ENCODE data around the gene TAF1D.

TAF1D gene, protein sequence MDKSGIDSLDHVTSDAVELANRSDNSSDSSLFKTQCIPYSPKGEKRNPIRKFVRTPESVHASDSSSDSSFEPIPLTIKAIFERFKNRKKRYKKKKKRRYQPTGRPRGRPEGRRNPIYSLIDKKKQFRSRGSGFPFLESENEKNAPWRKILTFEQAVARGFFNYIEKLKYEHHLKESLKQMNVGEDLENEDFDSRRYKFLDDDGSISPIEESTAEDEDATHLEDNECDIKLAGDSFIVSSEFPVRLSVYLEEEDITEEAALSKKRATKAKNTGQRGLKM

GRCh38 chr11:93741094-93741881, at the start of gene TAF1D, which contains the start of gene C11orf54:
Gene TAF1D (minus strand): TSS chr11:93741495. CDS start chr11:93739304, 2,191 bp downstream.
Gene C11orf54 (plus strand): TSS chr11:93741672. CDS start chr11:93747394, 5,722 bp downstream.
- peak; percentile 99 for DNase-seq (ENCODE audit: low read depth)
- TF ChIP-seq, protein P1, sequence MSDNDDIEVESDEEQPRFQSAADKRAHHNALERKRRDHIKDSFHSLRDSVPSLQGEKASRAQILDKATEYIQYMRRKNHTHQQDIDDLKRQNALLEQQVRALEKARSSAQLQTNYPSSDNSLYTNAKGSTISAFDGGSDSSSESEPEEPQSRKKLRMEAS (IDR thresholded peaks at IDR 0.05; ENCODE audit: low read depth, low read length): peak; percentile 70
- TF ChIP-seq CTCF (IDR thresholded peaks at IDR 0.05; ENCODE audit: low read depth, low read length) (no peak), POLR2A (IDR thresholded peaks at IDR 0.05; ENCODE audit: extremely low read depth, insufficient read length) (peak; percentile 99), MYC (IDR thresholded peaks at IDR 0.05; ENCODE audit: low read depth, low read length) (peak; percentile 88)

DNA sequence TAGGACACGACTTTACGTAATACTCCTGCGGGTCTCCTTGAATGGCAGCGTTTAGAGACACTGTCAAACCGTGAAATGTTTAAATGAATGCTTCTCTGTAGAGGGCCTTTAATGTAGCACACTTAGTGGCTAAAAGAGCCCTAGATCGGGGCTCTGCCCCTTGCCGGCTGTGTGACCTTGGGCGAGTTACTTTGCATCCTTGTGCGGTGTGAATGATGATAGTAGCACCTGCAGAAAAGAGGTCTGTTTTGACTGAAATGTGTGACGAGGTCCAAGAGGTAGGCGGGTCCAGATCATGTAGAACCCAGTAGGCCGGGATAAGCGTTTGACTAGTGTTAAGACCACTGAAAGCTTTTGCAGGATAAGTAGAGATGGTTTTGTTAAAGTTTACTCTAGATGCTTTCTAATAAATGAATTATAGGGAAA, 43.7 kb upstream of the TAF1D start:
- TF ChIP-seq MYC (IDR thresholded peaks at IDR 0.05; ENCODE audit: low read depth, low read length): no peak
- TF ChIP-seq POLR2A (IDR thresholded peaks at IDR 0.05; ENCODE audit: extremely low read depth, insufficient read length): no peak
- TF ChIP-seq, protein P1 (IDR thresholded peaks at IDR 0.05; ENCODE audit: low read depth, low read length): no peak
- DNase-seq (ENCODE audit: low read depth): no peak
- H3K4me3 ChIP-seq (ENCODE audit: low read depth, low read length): peak overlapping the region; percentile 98

More at GRCh38 chr11:93741094-93741881, at the start of gene TAF1D, which contains the start of gene C11orf54:
- peak within 1 kb of the TSS; percentile 92 for H3K4me3 ChIP-seq (ENCODE audit: low read depth, low read length)

DNA sequence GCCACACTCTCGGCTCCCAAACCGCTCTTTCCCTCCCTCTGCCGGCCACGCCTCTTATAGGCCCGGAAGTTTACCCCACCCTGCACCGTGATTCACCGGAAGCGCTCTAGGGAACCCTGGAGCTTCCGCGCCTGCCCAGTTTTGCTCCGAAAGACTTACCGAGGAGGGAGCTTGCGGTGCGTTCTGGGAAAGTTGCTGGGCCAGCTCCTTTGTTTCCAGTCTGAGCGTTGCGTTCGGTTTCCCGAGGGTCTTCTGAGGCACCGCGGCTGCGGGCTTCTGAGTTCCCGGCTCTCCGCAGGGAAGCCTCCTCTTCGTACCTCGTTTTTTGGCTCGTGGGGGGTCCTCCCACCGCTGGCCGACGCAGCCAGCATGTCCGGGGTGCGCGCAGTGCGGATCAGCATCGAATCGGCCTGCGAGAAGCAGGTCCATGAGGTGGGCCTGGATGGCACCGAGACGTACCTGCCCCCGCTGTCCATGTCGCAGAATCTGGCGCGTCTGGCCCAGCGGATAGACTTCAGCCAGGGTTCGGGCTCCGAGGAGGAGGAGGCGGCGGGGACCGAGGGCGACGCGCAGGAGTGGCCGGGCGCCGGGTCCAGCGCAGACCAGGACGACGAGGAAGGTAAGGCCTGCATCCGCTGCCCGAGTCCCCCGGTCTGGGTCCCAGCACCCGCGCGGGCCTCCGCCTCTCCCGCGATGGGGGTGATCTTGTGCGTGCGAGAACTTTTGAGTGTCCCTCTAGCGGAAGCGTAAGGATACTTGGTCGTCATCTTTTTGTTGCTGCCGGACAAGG, 43.0 kb upstream of the TAF1D start, which contains the start of gene MED17:
TSS of gene MED17 (plus strand) at position 138 of the 790 bp plus-strand sequence. CDS start at position 370, 232 bp downstream.
- TF ChIP-seq CTCF (IDR thresholded peaks at IDR 0.05; ENCODE audit: low read depth, low read length) (peak; percentile 39), POLR2A (IDR thresholded peaks at IDR 0.05; ENCODE audit: extremely low read depth, insufficient read length) (peak; percentile 99), MYC (IDR thresholded peaks at IDR 0.05; ENCODE audit: low read depth, low read length) (no peak; the same call in 1 of the 2 replicates)
- TF ChIP-seq, protein P1 (IDR thresholded peaks at IDR 0.05; ENCODE audit: low read depth, low read length): peak; percentile 52
- DNase-seq (ENCODE audit: low read depth): peak; percentile 97
- H3K4me3 ChIP-seq (ENCODE audit: low read depth, low read length): peak within 1 kb of the TSS; percentile 98

DNA sequence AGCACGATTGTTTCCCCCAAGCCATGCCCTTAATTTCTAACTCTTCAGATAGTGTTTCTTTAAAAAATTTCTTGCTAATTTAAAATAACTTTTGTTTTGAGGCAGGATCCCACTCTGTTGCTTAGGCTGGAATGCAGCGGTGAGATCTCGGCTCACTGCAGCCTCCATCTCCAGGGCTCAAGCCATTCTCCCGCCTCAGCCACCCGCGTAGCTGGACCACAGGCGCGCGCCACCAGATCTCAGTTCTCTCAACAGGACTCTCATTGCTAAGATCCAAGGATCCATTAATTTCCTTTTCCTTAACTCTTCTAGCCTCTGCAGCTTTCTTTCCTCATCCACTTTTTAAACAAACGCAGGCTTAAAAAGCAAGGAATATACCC, 42.5 kb upstream of the TAF1D start:
- peak overlapping the region; percentile 98 for H3K4me3 ChIP-seq (ENCODE audit: low read depth, low read length)
- no peak for DNase-seq (ENCODE audit: low read depth)
- TF ChIP-seq POLR2A (IDR thresholded peaks at IDR 0.05; ENCODE audit: extremely low read depth, insufficient read length) (no peak), CTCF (IDR thresholded peaks at IDR 0.05; ENCODE audit: low read depth, low read length) (no peak), MYC (IDR thresholded peaks at IDR 0.05; ENCODE audit: low read depth, low read length) (no peak)
- TF ChIP-seq, protein P1 (IDR thresholded peaks at IDR 0.05; ENCODE audit: low read depth, low read length): no peak

GRCh38 chr11:93783362-93783761, 42.1 kb upstream of the TAF1D start:
- H3K4me3 ChIP-seq (ENCODE audit: low read depth, low read length): peak overlapping the region; percentile 98
- no peak for TF ChIP-seq MYC (IDR thresholded peaks at IDR 0.05; ENCODE audit: low read depth, low read length)
- TF ChIP-seq POLR2A (IDR thresholded peaks at IDR 0.05; ENCODE audit: extremely low read depth, insufficient read length): no peak
- TF ChIP-seq CTCF (IDR thresholded peaks at IDR 0.05; ENCODE audit: low read depth, low read length): no peak
- TF ChIP-seq, protein P1 (IDR thresholded peaks at IDR 0.05; ENCODE audit: low read depth, low read length): no peak
- peak; percentile 11 for DNase-seq (ENCODE audit: low read depth)
